ENCODE measurements around the gene MED9.
"Not testable (repeated sequence)": the region's sequence is repeated elsewhere in the genome, so short reads cannot be mapped to it uniquely, and the experiment has no call there.

MED9 gene, protein sequence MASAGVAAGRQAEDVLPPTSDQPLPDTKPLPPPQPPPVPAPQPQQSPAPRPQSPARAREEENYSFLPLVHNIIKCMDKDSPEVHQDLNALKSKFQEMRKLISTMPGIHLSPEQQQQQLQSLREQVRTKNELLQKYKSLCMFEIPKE

DNA sequence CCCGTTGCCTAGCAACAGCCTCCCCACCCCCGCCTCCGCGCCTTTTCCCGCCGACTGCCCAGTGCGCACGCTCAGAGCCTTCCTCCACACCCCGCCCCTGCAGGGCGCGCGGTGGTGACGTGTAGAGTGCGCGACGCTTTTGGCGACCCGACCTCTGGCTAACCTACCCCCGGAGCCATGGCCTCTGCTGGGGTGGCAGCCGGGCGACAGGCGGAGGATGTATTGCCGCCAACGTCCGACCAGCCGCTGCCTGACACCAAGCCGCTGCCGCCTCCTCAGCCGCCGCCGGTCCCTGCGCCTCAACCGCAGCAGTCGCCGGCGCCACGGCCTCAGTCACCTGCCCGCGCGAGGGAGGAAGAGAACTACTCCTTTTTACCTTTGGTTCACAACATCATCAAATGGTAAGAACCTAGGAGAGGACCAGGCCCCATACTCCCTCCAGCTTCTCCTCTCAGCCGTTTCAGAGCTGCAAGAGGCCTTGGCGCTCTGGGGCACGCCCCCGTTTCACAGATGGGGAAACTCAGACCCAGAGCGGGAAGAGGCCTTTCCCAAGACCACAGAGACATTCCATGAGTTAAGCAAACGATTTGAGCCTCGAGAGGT lies at the start of gene MED9:
Gene MED9, plus strand, starts transcription at position 136 of the 603 bp plus-strand sequence. Its CDS starts 42 bp downstream, at position 178.
- DNase-seq (ENCODE audit: low read depth), result peak; percentile 94

DNA sequence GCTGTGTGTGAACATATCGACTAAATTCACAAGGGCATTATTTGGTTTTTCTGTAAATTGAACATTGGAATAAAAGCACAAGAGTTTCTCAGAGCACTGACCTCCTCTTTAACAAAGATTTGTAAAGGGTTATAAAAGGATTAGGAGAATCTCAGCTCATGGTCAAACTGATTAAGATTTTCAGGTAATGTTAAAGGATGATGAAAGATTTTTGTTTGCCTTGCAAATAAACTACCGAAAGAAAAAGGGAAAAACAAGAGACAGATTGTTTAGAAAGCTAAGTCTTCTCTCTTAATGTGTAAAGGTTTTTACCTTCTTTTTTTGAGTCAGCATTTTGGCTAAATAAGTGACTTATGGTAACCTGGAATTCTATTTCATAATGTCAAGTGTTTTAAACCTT lies 47.6 kb upstream of the MED9 start:
- DNase-seq (ENCODE audit: low read depth), result no peak

- not testable (repeated sequence) for DNase-seq (ENCODE audit: low read depth)
These were observed 45.9 kb upstream of the MED9 start for GRCh38 chr17:17430924-17431323.

- no peak for DNase-seq (ENCODE audit: low read depth)
These were observed 45.2 kb upstream of the MED9 start for GRCh38 chr17:17431605-17432004.

- DNase-seq (ENCODE audit: low read depth), result no peak
These were observed 43.6 kb upstream of the MED9 start for GRCh38 chr17:17433000-17433703.

GRCh38 chr17:17434477-17434876 lies 42.3 kb upstream of the MED9 start:
- no peak for DNase-seq (ENCODE audit: low read depth)

DNA sequence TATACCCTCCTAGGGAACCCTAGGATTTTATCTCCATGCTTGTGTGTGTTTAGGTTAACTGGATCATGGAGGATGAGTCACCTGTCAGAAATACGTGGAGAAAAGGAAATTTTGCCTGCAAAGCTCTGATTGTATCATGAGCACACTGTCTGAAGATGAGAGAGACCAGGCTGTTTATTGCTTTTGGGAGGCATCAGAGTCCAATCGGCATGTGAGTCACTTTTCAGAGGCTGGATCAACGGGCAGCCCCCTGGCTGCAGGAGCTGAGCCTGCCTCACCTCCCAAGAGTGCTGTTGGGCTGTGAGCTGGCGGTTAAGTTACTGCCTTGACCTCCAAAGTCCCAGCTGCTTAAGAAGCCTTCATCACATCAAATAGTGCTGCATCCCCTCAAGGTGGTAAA lies 41.5 kb upstream of the MED9 start:
- no peak for DNase-seq (ENCODE audit: low read depth)

GRCh38 chr17:17437461-17437860 lies 39.3 kb upstream of the MED9 start:
- no peak for DNase-seq (ENCODE audit: low read depth)

GRCh38 chr17:17437893-17438292 lies 38.9 kb upstream of the MED9 start:
- no peak for DNase-seq (ENCODE audit: low read depth)

GRCh38 chr17:17440010-17440843 lies 36.6 kb upstream of the MED9 start:
- DNase-seq (ENCODE audit: low read depth), result peak; percentile 66

DNA sequence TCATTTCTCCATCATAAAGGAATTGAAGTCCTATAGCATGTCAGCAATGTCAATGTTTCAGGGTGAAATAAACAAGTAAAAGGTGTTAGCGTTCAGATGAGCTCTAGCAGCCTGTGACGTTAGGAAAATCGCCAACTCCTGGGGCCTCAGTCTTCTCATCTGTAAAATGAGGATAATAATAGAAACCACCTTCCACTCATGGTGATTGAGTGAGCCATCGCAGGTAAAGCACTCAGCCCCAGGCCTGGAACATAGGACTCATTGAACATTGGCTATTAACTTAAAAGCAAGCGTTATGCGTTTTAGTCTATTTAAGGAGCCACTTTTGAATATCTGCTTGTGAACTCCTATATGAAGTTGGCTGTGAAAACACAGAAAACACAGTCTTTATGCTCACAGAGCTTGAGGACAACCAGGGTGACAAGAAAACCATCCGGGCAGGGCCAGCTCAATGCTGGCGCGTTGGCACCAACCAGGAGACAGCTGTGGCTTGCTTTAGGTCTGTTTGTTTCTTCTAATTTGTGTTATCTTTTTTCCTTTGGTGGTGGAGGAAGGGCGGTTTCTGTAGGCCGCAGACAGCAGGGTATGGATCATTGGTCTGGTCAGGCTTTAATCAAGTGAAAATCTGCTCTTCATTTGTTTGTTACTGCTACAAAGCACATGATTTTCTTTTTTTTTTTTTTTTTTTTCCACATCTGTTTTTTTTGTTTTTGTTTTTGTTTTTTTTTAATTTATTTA lies 35.7 kb upstream of the MED9 start:
- no peak for DNase-seq (ENCODE audit: low read depth)

DNA sequence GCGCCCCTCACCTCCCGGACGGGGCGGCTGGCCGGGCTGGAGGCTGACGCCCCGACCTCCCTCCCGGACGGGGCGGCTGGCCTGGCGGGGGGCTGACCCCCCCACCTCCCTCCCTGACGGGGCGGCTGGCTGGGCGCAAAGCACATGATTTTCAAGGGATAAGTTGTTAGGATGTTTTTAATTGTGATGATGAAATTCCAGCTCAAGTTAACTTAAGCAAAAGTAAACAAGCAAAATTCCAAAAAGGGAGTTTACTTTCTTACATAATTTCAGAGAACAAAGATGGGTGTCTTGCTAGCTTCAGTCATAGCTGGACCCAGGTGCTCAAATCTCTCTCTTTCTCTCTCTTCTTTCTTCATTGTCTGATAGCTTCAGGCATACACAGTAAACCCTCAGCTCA lies 33.6 kb upstream of the MED9 start:
- no peak for DNase-seq (ENCODE audit: low read depth)

GRCh38 chr17:17445296-17445924 lies 31.4 kb upstream of the MED9 start:
- DNase-seq (ENCODE audit: low read depth), result no peak

DNA sequence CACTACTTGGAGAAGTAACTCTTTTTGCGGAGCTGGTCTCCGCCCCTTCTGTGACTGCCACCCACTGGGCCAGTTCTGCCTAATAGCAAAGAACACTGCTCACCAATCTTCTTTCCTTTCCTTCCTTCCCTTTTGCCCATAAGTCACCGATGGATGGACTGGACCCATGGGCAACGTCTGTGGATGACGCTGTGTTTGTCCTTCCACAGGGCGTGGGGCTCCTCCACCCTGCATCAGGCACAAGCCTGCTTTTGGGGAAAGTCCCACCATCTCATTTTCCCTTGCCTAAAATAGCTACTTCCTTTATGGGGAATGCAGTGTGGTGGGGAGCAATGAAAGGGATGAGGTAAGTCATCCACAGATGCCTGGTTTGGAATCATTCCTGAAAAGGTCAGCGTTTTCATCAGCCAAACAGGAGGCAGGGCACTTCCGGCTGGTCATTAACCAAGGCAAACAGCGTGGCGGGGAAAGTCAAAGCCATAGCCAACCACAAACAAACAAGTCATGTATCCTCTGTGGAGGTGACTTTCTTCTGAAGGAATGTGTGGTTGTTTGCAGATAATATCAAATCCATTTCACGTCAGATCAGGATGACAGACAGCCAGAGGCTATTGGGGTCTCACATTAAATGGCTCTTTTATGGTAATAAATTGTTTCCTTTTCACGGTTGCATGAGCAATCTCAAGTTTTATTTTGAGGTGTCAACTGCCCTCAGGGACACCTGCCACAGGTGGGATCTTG lies 30.7 kb upstream of the MED9 start:
- no peak for DNase-seq (ENCODE audit: low read depth)

DNA sequence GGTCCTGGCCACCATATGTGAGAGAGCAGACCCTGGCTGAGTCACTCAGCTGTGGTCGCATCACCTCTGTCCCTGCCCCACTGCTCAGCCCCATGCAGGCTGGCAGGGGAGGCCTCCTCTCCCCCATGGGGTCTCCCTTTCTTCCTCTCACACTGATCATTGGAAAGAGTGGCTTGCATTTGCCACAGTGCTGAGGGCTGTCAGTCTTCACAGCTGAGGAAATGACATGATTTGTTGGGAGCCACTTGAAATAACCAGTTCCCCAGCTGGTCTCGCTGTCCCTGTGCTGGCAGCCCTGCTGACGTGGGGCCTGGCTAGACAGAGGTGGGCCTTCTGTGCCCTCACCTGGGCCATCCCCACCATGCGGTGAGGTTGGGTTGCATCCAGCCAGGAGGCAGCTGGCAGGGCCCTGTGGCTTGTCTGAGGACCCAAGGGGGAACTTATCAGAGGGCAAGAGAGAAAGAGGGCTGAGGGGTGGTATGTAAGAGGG lies 30.1 kb upstream of the MED9 start:
- DNase-seq (ENCODE audit: low read depth), result no peak

- DNase-seq (ENCODE audit: low read depth), result no peak
These were observed 29.5 kb upstream of the MED9 start for GRCh38 chr17:17447264-17447663.

DNA sequence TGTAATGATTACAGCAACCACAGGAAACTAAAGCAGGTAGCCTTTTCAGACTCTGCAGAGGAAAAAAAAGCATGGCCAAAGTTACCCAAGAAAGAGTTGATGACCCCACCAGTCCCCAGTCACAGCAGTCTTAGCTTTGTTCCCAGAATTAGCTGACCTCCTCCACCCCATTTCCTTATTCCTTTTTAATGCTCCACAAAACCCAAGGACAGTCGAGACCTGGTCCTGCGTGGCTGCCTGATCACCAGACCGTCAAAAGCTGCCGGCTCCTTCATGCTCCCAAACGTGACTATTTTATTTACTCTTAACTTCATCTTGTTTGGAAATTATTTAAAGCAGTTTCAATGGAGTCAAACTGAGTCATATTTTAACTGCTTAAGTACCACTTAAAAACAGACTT lies 28.7 kb upstream of the MED9 start:
- DNase-seq (ENCODE audit: low read depth), result no peak

DNA sequence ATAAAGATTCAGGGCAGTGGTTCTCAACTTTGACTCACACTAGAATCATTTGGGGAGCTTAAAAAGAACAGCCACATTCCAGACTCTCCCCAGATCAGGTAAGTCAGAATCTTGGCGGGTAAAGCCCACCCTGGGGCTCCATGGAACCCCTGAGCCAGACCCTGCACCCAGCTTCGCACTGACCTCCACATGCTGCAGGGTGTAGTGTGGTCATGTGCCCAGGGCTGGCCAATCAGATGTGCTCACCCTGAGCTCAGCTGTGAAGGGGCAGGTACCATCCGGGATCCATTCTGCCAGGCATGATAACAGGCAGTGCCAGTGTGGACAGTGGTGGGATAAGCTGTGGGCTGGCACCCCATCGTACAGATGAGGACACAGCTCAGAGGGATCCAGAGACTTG lies 28.1 kb upstream of the MED9 start:
- DNase-seq (ENCODE audit: low read depth), result no peak

DNA sequence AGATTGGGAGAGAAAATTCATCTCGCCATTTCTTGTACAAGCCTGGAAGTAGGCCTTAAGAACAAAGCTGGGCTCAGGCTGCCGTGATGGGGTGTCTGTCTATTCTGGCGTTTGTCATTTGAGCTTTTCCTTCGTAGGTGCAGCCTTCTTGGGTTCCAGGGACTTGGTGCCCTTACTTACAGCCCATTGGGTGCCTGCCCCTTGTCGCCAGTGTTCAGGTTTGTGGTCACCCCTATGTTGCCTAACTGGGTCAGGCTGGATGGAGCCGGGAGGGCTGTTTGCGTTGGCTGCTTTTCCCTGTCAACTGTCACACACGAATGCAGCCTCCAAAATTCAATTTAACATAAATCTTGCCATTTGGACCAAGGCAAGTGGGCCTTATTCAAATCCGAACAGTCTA lies 23.7 kb upstream of the MED9 start:
- no peak for DNase-seq (ENCODE audit: low read depth)

GRCh38 chr17:17454276-17454675 lies 22.5 kb upstream of the MED9 start:
- no peak for DNase-seq (ENCODE audit: low read depth)

- not testable (repeated sequence) for DNase-seq (ENCODE audit: low read depth)
These were observed 22.1 kb upstream of the MED9 start for GRCh38 chr17:17454700-17455099.

Measured in stimulated activated CD8-positive, alpha-beta memory T cell treated with anti-CD3 and anti-CD28 coated beads, Interleukin-12 subunit alpha, Interleukin-12 subunit beta, amount 100 ng/mL, for 1 hour (primary cell).